GM19238 (cell line): ENCODE results near the gene SOCS1.

Experiments
- DNase-seq: peaks from one replicate; pipeline ENCODE4 v3.0.0; 2011; ENCODE audit warnings: low spot score; ENCODE audit not compliant: insufficient read length

Gene SOCS1

GRCh38 chr16:11285842-11286241, 29.8 kb upstream of the SOCS1 start:
- DNase-seq = no peak

GRCh38 chr16:11283820-11284248, 27.8 kb upstream of the SOCS1 start:
- no peak for DNase-seq

DNA sequence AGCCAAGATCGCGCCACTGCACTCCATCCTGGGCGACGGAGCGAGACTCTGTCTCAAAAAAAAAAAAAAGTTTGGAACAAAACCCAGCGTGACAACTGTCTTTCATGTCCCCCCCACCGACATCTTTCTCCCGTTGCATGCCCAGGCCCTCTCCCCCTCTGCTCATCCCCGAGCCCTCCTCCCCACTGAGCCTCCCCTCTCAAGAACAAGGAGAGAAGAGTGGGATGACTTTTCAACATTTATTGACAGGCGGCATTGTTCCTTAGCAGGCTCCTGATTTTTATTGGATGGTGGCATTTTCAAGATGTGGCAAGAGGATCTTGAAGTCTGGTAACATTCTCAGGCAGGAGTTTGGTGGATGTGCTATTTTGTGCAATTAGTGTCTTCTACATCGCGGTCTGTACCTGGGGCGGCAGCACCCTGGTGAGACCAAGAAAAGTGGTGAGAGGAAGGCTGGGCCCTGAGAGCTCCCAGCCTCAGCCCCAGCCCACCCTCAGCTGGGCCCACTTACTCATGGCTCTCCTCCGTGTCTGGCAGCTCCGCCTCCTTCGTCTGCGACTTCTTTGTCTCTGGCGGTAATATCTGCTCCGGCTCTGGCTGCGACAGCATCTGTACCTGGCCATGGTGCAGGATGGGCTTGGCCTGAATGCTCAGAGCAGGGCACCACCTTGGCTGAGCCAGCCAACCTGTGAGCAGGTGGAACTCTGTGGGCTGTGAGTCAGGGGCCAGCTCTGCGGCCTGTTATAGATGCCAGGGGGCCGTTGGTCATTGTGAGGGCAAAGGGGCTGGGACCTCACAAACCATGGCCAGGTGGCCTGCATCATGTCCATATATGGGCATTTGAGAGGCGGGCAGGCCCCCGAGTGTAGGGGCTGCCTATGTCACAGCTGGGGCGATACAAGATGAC, 24.9 kb upstream of the SOCS1 start, which contains the start of gene PRM1:
PRM1 (minus strand) TSS at position 715 of the 907 bp plus-strand sequence; CDS start at position 623, 92 bp downstream.
- DNase-seq = no peak

GRCh38 chr16:11278681-11279628, 23.0 kb upstream of the SOCS1 start:
- DNase-seq = no peak

DNA sequence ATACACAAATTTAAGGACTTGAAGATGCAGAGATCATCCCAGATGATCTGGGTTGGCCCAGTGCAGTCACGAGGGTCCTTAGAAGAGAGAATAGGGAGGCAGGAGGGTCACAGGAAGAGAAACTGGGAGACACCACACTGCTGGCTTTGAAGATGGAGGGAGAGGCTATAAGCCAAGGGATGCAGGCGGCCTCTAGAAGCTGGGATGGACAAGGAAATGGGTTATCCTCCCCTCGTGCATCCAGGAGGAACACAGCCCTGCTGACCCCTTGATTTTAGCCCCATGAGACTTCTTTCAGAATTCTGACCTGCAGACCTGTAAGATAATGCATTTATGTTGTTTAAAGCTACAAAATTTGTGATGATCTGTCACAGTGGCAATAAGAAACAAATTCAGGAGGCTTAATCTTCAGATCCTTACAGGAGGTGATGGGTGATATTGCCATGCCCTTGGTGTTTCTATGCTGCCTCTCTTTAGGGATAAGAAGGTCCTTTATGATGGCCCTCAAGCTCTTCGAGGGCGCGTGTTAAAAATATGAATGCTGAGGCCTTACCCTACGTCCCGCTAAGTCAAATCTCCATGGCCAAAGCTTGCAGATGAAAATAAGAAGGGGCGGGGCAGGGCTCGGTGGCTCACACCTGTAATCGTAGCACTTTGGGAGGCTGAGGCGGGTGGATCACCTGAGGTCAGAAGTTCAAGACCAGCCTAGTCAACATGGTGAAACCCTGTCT, 21.8 kb upstream of the SOCS1 start:
- no peak for DNase-seq

DNA sequence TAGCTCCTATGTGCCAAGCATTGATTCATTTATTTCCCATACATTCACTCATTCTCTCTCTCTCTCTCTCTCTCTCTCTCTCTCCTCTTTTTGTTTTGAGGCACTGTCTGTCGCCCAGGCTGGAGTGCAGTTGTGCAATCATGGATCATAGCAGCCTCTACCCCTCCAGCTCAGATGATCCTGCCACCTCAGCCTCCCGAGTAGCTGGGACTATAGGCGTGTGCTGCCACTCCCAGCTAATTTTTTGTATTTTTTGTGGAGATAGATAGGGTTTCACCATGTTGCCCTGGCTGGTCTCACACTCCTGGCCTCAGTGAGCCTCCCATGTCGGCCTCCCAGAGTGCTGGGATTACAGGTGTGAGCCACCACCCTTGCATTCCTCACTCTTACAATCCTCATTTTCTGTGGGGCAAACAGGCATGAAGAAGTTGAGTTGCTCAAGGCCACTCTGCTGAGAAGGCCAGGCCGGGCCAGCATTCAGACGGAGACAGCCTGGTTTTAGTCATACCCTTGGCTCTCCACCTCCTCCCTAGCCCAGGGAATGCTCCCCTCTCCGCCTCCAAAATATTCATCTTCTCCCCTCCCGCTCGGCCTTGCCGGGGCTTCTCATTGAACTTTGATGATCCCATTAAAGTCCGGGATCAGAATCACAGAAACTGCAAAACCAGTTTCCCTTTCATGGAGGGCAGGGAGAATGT, 21.0 kb upstream of the SOCS1 start:
- no peak for DNase-seq

GRCh38 chr16:11276143-11276895, 20.3 kb upstream of the SOCS1 start, which contains the start of gene PRM2:
PRM2 (minus strand) TSS chr16:11276480; CDS start chr16:11276370, 110 bp downstream.
- DNase-seq = no peak

GRCh38 chr16:11274964-11275363, 19.0 kb upstream of the SOCS1 start:
- no peak for DNase-seq

DNA sequence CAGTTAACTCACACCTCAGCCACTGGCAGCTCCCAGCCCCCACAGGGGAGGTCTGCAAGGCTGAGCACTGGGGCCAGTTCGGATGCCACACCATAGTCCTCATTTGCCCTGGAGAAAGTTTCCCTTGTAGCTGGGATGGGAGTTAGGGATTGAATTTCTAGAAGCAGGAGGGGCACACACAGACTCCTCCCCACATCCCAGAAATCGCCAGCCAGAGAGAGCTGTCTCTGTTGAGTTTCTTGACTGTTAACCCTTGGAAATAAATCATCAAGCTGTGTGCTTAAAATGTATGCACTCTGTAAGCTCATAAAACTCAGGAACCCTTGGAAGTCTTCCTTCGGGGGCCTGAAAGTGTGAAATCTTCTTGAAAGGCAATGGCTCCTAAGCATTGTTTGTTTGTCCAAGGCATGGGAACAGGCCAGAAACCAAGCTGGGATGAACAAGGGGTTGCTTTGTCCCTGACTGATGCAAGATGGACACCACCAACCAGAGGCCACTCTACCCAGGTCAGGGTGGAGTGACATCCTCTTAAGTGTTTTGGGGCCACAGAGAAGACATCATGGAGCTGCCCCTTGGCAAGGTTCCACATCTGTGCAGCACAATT, 17.8 kb upstream of the SOCS1 start:
- no peak for DNase-seq

DNA sequence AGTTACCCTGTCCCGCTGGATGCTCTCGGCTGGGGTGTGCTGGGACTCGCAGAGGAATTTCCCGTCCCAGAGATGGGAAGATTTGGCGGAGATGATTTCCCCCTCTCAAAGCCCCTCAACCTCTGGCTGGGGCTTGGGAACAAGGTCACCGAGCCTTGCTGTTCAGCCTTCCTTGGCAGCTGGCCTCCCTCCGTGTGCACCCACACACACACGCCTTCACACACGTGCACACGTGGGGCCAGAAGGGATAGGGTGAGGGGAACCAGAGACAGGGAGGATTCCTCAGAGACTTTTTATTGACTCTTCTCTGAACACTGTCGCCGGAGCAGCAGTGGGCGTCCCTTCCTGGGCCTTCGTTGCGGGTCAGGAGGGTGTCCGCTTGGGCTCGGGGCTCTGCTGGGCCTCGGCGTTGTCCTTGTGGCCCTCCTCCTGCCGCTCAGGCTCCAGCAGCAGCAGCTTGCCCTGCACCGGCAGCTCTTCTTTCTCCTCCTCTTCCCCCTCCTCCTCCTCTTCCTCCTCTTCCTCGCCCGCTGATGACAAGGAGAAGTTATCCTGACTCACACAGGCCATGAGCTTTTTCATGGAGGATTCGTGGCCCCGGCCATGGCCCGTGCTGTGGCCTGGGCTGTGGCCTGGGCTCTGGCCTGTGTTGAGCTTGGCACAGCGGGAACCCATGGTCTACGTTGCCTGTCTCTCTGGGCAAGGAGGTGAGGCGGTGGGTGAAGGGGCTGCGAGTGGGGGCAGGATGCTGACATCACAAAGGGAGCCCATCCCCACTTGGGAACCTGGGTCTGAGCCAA, 17.1 kb upstream of the SOCS1 start, which contains the start of gene PRM3:
PRM3 (minus strand) TSS at position 709 of the 800 bp plus-strand sequence; CDS start at position 675, 34 bp downstream.
- DNase-seq = no peak

DNA sequence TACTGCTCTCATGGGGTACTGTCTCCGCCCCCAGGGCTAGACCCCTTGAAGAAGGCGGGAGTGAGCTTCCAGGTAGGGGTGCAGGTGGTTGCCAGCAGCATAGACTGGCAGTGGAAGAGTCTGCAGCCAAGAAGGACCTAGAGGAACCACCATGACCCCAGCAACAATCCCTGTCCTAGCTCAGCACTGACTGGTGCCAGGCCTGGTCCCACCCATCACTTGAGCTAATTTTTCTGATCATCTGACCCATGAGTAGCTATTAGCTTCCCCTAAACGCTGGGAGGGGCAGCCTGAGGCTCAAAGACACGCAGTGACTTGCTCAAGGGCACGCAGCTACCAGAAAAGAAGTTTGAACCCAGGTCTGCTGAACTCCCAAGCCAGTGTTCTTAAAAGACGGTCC, 16.5 kb upstream of the SOCS1 start:
- no peak for DNase-seq

- no peak for DNase-seq
Measured at GRCh38 chr16:11271610-11272009, 15.6 kb upstream of the SOCS1 start.

- no peak for DNase-seq
Measured at GRCh38 chr16:11270602-11271162, 14.7 kb upstream of the SOCS1 start.

DNA sequence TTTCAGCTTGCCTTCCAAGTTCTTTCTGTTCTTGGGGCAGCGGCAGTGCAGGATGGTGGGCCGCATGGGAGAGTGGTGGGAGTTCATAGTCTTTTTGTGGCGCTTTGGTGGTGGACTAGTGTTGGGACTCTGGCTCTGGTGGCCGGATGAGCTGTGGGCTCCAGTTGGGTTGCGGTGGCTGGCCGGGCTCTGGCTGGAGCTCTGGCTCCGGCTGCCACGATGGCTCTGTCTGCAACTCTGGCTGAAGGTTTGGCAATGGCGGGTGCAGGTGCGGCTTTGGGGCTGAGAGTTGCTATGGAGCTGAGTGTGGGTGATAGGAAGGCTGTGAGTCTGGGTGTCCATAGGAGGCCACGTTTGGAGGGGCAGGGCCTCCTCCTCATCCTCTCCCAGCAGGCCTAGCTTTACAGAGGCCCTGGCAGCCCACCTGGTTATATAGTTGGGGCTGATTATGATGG, 12.9 kb upstream of the SOCS1 start, which contains the start of gene TNP2:
TNP2 (minus strand) TSS at position 405 of the 455 bp plus-strand sequence; CDS start at position 342, 63 bp downstream.
- DNase-seq = no peak

DNA sequence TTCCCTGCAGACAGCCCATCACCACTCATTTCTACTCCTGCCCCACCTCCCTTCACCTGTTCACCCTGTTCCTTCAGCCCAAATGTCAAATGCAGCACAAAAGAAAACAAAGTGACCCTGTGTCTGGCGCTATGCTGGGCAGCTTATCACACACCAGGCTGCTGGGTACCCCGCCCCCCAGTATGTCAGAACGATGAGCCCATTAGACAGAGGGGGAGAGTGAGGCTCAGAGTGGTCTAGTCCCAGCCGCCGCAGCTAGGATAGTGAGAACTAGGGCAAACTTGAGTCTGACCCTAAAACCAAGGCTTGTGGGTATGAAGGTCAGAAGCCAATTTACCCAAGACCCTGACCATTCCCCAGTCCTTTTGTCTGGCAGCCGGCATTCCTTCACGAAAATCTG, 9.1 kb upstream of the SOCS1 start:
- no peak for DNase-seq

GRCh38 chr16:11264155-11264832, 8.3 kb upstream of the SOCS1 start:
- DNase-seq = no peak

- DNase-seq = no peak
Measured at GRCh38 chr16:11263737-11264136, 7.7 kb upstream of the SOCS1 start.
